Neural progenitor cell (in vitro differentiated cells): ENCODE measurements around the gene DGUOK. TPM values are rescaled to one million over a fixed set of nuclear protein-coding genes. Genes with fewer than 3 reads are reported as not detected.

ENCODE experiments used
- DNase-seq: peaks from one replicate; pipeline ENCODE4 v3.0.0-alpha.2; 2016; ENCODE audit warnings: low spot score
- H2AFZ ChIP-seq: fragments of 200-600 bp; sonication (generic); replicated peaks from 2 replicates; pipeline ENCODE4 v1.6.1; 2016; ENCODE audit warnings: antibody characterized with exemption
- H3F3A ChIP-seq: fragments of 200-600 bp; sonication (generic); 2 replicates; pipeline ENCODE4 v1.6.1; 2016; ENCODE audit warnings: antibody characterized with exemption, low read depth
- H3K27ac ChIP-seq: fragments of 200-600 bp; sonication (generic); 2 replicates; pipeline ENCODE4 v1.5.1; 2016; ENCODE audit warnings: mild to moderate bottlenecking
- H3K27me3 ChIP-seq: fragments of 200-600 bp; sonication (generic); 2 replicates; pipeline ENCODE4 v1.6.1; 2016; ENCODE audit warnings: mild to moderate bottlenecking, moderate library complexity
- H3K36me3 ChIP-seq: fragments of 200-600 bp; sonication (generic); 2 replicates; pipeline ENCODE4 v1.5.1; 2016
- H3K4me1 ChIP-seq: fragments of 200-600 bp; sonication (generic); 2 replicates; pipeline ENCODE4 v1.6.1; 2016; ENCODE audit warnings: mixed run types
- H3K4me2 ChIP-seq: fragments of 200-600 bp; sonication (generic); 2 replicates; pipeline ENCODE4 v1.6.1; 2016
- H3K4me3 ChIP-seq: fragments of 200-600 bp; sonication (generic); 2 replicates; pipeline ENCODE4 v1.5.1; 2016
- H3K79me2 ChIP-seq: fragments of 200-600 bp; sonication (generic); 2 replicates; pipeline ENCODE4 v1.6.1; 2016; ENCODE audit warnings: low read depth
- H3K9ac ChIP-seq: fragments of 200-600 bp; sonication (generic); 2 replicates; pipeline ENCODE4 v1.6.1; 2016
- H3K9me3 ChIP-seq: fragments of 200-600 bp; sonication (generic); 2 replicates; pipeline ENCODE4 v1.5.1; 2016; ENCODE audit warnings: low read depth
- H4K20me1 ChIP-seq: fragments of 200-600 bp; sonication (generic); 2 replicates; pipeline ENCODE4 v1.6.1; 2016; ENCODE audit warnings: low read depth
- H3K27ac Mint-ChIP-seq: 3 replicates; pipeline ENCODE4 v1.8.0; 2021; ENCODE audit warnings: mixed read lengths
- H3K27me3 Mint-ChIP-seq: 2 replicates; pipeline ENCODE4 v1.8.0; 2022; ENCODE audit warnings: low read depth, mild to moderate bottlenecking, inconsistent platforms, moderate library complexity, mixed read lengths; ENCODE audit not compliant: insufficient read depth
- H3K36me3 Mint-ChIP-seq: 3 replicates; pipeline ENCODE4 v1.8.0; 2021; ENCODE audit warnings: mixed read lengths
- H3K4me1 Mint-ChIP-seq: 3 replicates; pipeline ENCODE4 v1.8.0; 2021; ENCODE audit warnings: mixed read lengths
- H3K4me3 Mint-ChIP-seq: 3 replicates; pipeline ENCODE4 v1.8.0; 2021; ENCODE audit warnings: mild to moderate bottlenecking, moderate library complexity, mixed read lengths
- H3K9me3 Mint-ChIP-seq: 3 replicates; pipeline ENCODE4 v1.8.0; 2020; ENCODE audit warnings: mixed read lengths
- CTCF ChIP-seq: fragments of 200-600 bp; sonication (generic); IDR thresholded peaks from 2 replicates; pipeline ENCODE4 v1.5.1; 2017; ENCODE audit warnings: antibody characterized with exemption, mild to moderate bottlenecking
- EZH2 ChIP-seq: fragments of 200-600 bp; sonication (generic); IDR thresholded peaks from 2 replicates; pipeline ENCODE4 v1.6.1; 2017; ENCODE audit warnings: antibody characterized with exemption, mild to moderate bottlenecking, moderate library complexity
- EZH2phosphoT487 ChIP-seq: fragments of 200-600 bp; sonication (generic); IDR thresholded peaks from 2 replicates; pipeline ENCODE4 v1.6.1; 2017; ENCODE audit warnings: antibody characterized with exemption
- total RNA-seq: library from RNA; depleted of rRNA; stranded (reverse); fragments of >200 nt; gene quantifications from 2 replicates; pipeline ENCODE4 v1.2.3, GENCODE V29; 2015; ENCODE audit warnings: low replicate concordance

DGUOK gene
- total RNA-seq, 1 donor from 2014 or later, result 79.0 TPM

DNA sequence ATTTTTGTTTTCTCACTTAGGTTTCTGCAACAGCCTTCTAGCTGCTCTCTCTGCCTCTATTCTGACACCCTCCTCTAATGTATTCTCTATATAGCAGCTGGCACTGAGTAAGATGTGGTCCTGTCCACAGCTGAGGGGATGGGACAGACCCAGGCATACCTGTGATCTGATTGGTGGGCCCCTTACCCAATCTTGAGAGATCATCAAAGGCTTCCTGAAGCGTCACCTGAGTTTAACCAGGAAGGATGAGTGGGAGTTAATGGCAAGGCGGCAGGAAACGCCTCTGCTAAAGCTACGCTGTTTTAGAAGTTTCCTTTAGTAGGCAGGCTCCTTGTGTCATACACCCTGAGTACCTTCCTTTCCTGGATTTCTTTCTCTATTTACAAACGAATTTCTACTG, 52.3 kb downstream of the DGUOK start:
- peaks cover 33% of the 10 kb centered on the region for H3K27me3 Mint-ChIP-seq
- TF ChIP-seq EZH2, result no peak
- no peak for TF ChIP-seq EZH2phosphoT487
- no peak for TF ChIP-seq CTCF
- peaks cover 77% of the 10 kb centered on the region for H3K27me3 ChIP-seq
- H3K9ac ChIP-seq, result no peak overlapping the region
- no peaks in the 10 kb centered on the region for H3K9me3 ChIP-seq
- peaks cover 13% of the 10 kb centered on the region for H3K4me1 ChIP-seq
- no peaks in the 10 kb centered on the region for H3K36me3 ChIP-seq
- no peak overlapping the region for H3K4me3 ChIP-seq
- H3K4me1 Mint-ChIP-seq, result peaks cover 23% of the 10 kb centered on the region
- H2AFZ ChIP-seq, result no peak overlapping the region
- H3K4me2 ChIP-seq, result no peak overlapping the region
- no peaks in the 10 kb centered on the region for H3K36me3 Mint-ChIP-seq
- H3K79me2 ChIP-seq, result no peaks in the 10 kb centered on the region
- peaks cover 30% of the 10 kb centered on the region for H3F3A ChIP-seq
- no peak for DNase-seq
- peaks cover 46% of the 10 kb centered on the region for H4K20me1 ChIP-seq
- no peaks in the 10 kb centered on the region for H3K9me3 Mint-ChIP-seq
- H3K27ac ChIP-seq, result no peak overlapping the region
- no peak overlapping the region for H3K27ac Mint-ChIP-seq
- no peak overlapping the region for H3K4me3 Mint-ChIP-seq

DNA sequence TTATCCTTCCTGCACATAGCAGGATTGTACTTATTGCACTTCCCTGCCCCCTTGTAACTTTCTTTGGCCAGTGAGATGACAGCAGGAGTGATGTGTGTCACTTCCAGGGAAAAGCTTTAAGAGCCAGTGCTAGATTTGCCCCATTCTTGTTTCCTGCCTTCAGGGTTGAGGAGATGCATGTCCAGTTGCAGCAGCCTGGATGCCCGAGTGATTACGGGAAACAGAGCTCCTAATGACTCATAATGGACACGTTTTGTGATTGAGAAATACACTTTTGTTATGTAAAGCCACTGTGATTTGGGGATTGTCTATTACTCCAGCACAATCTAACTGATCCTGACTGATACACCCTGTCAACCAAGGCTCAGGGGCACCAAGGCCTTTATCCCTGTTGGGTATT, 53.0 kb downstream of the DGUOK start:
- Histone ChIP-seq H3K27me3 (peaks cover 82% of the 10 kb centered on the region), H2AFZ (no peak overlapping the region), H3K27ac (no peak overlapping the region), H4K20me1 (peaks cover 48% of the 10 kb centered on the region), H3K36me3 (no peaks in the 10 kb centered on the region), H3K9me3 (no peaks in the 10 kb centered on the region), H3K79me2 (no peaks in the 10 kb centered on the region), H3K4me1 (peaks cover 16% of the 10 kb centered on the region), H3K9ac (no peak overlapping the region), H3K4me3 (no peak overlapping the region), H3F3A (peaks cover 34% of the 10 kb centered on the region), H3K4me2 (no peak overlapping the region)
- H3K36me3 Mint-ChIP-seq, result no peaks in the 10 kb centered on the region
- TF ChIP-seq CTCF (no peak), EZH2phosphoT487 (no peak), EZH2 (no peak)
- H3K4me3 Mint-ChIP-seq, result no peak overlapping the region
- peaks cover 33% of the 10 kb centered on the region for H3K27me3 Mint-ChIP-seq
- no peak overlapping the region for H3K27ac Mint-ChIP-seq
- peaks cover 23% of the 10 kb centered on the region for H3K4me1 Mint-ChIP-seq
- DNase-seq, result no peak
- H3K9me3 Mint-ChIP-seq, result no peaks in the 10 kb centered on the region

- H3K9me3 Mint-ChIP-seq, result no peaks in the 10 kb centered on the region
- H3K79me2 ChIP-seq, result peaks cover 1% of the 10 kb centered on the region
- H3K4me3 Mint-ChIP-seq, result peak overlapping the region; percentile 85
- H3K9ac ChIP-seq, result no peak overlapping the region
- H3K36me3 ChIP-seq, result no peaks in the 10 kb centered on the region
- H3K36me3 Mint-ChIP-seq, result no peaks in the 10 kb centered on the region
- peaks cover 29% of the 10 kb centered on the region for H3K27me3 Mint-ChIP-seq
- no peak overlapping the region for H3K4me3 ChIP-seq
- TF ChIP-seq EZH2 (no peak), EZH2phosphoT487 (no peak), CTCF (no peak)
- H3K4me1 Mint-ChIP-seq, result peaks cover 23% of the 10 kb centered on the region
- H2AFZ ChIP-seq, result no peak overlapping the region
- peak overlapping the region; percentile 88 for H3K4me2 ChIP-seq
- peaks cover 34% of the 10 kb centered on the region for H3F3A ChIP-seq
- peaks cover 48% of the 10 kb centered on the region for H4K20me1 ChIP-seq
- DNase-seq, result no peak
- peaks cover 82% of the 10 kb centered on the region for H3K27me3 ChIP-seq
- H3K27ac ChIP-seq, result no peak overlapping the region
- H3K9me3 ChIP-seq, result no peaks in the 10 kb centered on the region
- H3K27ac Mint-ChIP-seq, result no peak overlapping the region
- H3K4me1 ChIP-seq, result peaks cover 17% of the 10 kb centered on the region
These were observed 53.9 kb downstream of the DGUOK start for GRCh38 chr2:73980566-73980965.
